Stimulated activated CD4-positive, alpha-beta T cell treated with anti-CD3 and anti-CD28 coated beads, Interleukin-1b, Interleukin-23, amount 100 ng/mL, for 48 hours (primary cell): ENCODE results near the gene ZBED4.

ENCODE experiments used
- DNase-seq: peaks from one replicate; pipeline ENCODE4 v3.0.0-alpha.2; 2020

The ZBED4 gene

DNA sequence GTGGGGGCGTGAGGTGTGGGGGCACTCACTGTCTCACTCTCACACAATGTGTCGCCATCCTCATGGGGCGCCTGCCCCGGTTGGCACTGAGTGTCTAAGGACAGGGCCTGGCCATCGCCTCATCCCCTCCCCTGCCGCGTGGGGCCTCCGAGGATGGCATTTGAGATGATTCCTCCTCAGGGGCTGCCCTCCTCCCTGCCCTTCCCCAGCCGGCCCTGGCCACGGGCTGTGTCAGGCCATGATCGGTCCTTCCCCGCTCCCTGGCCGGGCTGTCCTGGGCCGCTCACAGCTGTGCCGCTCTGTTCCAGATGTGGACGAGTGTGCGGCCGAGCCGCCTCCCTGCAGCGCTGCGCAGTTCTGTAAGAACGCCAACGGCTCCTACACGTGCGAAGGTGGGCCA is 69.3 kb downstream of the ZBED4 start:
- DNase-seq: no peak

DNA sequence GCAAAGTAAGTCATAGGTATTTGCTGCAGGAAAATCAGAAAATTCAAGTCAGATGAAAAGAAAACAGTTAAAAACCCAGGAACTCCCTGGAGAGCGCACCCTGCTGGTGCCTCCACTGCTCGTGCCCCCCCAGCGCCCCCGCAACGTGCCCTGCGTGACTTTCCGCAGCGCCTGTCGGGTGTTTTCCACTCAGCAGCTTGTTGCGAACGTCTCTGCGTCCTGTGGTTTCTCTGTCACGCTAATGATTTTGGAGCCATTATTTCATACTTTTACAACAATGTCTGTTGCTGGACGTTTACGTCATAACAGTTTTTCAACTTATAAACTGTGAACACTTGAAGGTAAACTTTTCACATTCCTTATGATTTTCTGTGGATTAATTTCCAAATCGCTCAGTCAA is 69.8 kb downstream of the ZBED4 start:
- no peak for DNase-seq

DNA sequence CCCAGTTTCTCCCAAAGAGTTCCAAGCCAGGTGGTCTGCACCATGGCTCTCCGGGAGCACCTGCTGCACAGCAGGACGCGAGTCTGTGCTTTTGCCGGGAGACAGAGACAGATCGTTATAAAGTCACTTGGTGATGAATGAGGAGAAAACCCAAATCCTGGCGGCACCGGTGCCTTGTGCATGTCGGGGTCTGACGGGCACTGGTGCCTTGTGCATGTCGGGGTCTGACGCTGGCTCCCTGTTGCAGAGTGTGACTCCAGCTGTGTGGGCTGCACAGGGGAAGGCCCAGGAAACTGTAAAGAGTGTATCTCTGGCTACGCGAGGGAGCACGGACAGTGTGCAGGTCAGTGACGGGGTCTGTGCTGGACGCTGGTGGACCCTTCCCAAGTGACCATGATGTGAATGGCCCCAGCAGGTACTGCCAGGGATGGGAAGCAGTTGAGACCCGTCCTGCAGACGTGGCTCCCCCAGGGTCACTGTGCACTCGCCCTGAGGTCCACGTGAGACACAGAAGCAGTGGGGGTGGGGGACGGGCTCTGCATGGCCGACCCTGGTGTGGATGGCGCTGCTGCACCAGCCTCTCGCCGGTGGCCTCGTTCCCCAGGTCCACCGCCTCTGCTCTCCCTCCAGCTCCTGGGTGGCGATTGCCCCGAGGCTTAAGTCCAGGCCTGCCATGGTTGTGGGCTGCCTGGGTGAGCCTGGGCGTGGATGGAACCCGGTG is 70.6 kb downstream of the ZBED4 start:
- no peak for DNase-seq

DNA sequence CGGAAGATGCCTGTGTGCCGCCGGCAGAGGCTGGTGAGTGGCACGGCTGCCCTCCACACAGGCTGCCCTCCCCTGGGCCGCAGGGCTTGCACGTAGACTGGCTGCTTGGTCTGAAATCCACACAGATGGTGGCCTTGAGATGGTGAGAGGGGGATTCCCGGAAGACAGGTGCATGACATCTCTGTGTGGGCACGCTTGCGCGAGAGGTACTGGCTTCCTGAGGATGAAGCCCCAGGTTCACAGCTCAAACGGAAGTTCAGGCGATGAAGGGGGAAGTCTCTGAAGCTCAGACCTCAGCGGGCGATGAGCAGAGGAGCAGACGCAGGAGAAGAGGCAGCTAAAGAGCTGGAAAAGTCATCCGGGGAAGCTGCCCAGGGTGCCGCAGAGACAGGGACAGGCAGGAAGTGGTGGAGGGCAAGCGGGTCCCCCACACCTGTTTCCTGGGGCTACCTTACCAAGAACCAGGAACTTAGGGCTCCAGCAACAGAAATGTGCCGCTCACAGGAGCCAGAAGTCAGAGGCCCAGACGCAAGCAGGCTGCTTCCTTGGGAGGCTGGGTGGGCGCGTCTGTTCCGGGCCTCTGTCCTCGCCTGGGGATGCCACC is 72.0 kb downstream of the ZBED4 start:
- peak; percentile 71 for DNase-seq

DNA sequence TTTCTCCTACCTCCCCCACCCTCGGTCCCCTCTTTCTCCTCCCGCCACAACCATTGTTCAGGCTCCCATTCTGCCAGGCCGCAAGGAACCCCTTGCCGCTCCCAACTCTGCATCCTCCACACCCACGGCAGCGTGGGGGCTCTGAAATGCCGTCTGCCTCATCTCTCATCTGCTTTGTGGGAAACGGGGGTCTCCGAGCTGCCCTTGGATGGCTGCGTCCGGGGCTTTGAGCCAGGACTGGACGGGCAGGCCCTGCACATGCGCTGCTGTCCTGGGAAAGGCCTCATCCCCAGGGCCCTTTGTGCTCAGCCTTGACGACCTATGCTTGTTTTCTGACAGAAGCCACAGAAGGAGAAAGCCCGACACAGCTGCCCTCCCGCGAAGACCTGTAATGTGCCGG is 73.3 kb downstream of the ZBED4 start:
- no peak for DNase-seq

DNA sequence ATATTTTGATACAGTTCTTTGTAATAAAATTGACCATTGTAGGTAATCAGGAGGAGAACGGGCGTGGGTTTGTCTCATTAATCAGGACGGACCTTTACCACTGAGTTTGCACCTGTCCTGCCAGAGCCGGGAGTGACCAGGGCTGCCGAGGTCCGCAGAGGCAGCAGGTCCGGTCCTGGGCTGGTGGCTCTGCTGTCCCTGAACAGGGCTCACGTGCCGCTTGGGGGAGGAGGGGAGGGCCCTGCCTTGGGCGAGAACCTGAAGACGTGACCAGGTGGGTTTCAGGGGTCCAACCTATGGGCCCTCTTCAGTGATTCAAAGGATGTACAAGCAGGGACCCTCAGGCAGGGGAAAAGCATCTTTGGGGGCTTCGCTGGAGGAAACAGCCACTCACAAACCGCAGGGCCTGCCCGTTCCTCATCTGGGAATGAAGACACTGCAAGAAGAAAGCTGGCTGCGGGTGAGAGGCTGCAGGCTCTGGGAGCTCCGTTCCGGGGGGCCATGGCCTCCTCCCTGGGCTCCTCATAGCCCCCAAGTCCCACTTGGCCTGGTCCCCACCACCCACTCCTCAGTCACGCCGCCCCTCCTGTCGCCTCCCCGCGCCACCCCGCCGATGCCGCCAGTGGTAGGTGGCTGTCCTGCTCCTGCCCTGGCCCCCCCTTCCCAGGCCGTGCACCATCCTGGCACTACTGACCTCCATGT is 74.0 kb downstream of the ZBED4 start:
- DNase-seq: no peak

DNA sequence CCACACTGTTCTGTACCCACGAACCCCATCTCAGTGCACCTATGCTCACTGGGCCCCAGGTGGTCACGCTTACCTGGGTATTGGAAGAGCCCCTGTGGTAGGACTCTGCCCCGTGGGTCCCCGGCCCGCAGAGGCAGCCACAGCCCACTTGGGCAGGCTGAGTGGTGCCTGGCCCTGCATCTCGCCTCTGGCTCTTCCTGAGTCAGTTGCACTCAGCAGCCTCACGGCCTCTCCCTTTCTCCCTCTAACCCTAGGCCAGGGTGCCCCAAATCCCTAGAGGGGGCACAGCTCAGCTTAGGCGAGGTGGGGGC is 74.5 kb downstream of the ZBED4 start:
- DNase-seq: no peak

DNA sequence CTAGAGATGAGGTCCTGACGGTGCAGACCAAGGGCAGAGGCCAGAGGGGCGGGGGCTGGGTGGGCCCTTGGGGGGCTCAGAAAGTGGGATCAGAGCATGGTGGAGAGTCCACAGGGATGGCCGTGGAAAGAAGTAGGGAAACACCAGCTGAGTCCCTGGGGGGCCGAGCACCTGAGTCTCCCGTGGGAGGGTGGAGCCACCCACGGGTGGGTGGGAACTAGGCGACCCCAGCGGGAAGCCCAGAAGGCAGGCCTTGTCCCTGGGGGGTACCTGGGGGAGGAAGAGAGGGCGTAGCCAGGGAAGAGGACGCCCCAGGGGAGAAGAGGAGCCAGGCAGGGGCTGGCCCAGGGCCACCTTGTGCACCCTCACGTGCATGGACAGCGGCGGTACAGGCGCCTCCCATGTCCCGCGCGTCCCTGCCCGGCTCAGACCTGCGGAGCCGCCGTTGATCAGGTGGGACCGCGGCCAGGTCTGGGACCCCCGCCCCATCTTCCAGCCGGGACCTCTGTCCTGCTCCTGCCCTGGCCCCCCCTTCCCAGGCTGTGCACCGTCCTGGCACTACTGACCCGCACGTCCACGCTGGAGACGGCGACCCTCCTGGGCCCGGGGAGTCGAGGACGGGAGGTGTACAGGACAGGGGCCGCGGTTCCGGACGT is 75.0 kb downstream of the ZBED4 start:
- no peak for DNase-seq

DNA sequence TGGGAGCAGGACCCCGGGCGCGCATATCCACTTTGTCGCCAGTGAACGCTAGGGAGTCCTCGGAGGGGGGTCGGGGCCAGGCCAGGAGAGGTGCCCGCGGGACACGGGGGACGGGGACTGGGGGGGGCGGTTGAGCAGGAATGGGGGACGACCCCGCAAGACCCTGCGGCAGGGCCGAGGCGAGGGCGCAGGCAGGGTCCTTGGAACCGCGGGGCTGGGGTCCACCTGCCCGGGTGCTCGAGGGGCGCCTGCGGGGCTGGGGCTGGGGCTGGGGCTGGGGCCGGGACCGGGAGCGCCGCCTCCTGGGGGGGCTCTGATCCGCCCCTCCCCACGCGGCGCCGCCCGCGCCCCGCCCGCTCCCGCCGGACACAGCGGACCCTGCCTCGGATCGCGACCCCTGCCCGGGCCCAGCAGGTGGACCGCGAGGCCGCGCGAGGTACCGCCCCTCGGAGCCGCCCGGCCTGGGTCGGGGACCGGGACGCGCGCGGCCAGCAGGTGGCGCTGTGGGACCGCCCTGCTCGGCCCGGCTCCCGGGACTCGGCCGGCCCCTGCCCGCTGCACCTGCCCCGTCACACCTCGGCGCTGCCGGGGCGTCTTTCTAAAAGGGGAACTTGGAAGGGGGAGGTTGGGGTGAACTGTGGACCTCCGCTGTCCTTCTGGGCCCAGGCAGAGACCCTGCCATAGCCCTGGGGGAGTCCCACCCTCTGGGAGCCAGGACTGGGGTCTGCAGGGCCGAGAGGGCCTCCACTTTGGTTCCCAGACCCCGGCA is 75.8 kb downstream of the ZBED4 start:
- DNase-seq: peak; percentile 73

DNA sequence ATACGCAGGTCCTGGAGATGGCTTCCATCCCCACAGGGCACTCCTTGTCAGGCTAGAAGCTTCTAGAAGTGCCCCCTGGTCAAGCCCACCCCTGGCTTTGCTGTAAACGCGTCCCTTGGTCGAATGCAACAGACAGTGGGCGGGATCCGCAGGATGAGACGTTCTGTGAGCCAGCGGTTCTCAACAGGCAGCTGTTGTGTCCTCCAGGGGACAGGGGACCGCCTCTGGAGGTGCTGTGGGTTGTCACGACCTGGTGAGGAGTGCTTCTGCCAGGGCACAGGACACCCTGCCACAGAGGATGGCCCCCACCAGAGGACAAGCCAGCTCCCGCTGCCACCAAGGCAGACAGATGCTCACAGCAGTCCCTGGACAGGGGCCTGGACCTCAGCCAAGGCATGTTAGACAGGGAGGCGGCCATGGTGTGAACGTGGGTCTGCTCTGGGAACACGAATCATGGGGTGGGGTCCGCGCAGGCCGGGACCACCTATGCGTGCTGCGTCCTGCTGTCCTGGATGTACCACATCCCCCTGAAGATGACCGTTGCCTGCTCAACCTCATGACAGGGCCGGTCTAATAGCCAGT is 76.4 kb downstream of the ZBED4 start:
- DNase-seq: no peak

DNA sequence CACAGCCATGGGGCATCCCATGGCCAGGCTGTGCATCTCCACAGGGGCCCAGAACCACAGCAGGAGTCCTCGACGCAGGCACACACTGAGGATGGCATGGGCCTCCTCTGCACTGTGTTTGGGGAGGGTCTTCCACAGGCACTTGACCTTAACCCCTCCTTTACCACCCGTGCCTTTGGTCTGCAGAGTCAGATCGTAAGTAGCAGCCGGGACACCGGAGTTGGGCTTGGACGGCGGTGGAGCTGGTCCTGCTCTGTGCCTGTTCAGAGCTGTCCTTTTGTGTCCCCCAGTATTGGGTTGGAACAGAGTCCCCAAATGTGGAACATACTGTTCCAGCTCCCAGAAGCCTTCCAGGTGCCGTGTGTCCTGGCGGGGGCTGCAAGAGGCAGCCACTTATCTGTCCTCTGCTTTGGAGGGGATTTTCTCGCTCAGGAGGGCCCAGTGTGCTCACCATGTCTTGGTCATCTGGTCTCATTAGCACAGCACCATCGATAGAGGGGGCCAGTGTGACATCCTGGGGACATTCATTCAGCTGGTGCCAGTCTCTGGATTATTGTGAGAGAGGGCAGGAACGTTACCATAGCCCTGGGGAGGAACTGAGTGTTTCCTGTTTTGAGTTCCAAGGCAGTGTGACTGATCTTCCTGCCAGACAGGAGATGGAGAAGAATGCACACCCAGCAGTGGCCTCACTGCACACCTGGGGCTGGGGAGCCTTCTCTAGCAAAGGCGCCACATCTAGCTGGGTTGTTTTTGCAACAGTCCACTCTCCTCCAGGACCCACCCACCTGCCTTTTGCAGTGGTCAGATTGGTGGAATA is 77.2 kb downstream of the ZBED4 start:
- DNase-seq: peak; percentile 40

DNA sequence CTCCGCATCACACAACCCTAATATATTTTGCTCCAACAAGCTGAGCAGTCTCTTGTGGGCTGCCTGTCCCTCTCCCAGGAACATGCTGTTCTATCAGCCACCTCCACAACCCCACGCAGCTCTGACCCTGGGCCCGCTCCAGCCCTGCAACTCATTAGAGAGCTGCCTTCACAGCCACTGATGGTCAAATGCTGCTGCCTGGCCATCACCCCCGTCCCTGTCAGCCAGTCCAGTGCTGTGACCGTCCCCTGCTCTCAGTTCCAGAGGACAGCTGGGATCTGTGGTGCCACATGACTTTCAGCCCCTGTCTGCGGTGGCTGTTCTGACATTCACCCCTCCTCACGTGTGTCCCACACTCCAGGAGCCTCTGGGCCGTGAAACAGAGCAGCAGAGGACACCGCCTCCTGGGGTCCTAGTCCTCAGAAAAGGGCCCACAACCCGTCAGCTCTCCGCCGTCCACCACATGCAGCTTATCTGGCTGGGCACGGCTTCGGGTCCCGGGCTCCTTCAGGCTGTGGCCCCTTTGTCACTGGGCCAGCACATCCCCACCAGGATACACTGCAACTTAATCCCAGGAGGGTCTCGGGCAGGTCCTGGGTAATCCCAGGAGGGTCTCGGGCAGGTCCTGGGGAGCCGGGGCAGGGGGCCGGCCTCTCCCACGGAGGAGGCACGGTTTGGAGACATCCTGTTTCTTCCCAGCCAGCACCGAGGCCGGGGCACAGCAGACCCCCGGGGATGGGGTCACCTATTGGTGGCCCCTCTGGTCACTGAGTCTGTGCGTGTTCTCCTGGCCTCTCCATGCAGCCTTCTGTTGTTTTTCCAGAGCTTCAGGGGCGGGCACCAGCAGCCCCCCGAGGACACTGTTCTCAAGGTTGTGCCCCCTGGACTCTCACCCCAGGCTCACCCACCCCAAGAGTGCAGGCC is 79.9 kb downstream of the ZBED4 start:
- no peak for DNase-seq

DNA sequence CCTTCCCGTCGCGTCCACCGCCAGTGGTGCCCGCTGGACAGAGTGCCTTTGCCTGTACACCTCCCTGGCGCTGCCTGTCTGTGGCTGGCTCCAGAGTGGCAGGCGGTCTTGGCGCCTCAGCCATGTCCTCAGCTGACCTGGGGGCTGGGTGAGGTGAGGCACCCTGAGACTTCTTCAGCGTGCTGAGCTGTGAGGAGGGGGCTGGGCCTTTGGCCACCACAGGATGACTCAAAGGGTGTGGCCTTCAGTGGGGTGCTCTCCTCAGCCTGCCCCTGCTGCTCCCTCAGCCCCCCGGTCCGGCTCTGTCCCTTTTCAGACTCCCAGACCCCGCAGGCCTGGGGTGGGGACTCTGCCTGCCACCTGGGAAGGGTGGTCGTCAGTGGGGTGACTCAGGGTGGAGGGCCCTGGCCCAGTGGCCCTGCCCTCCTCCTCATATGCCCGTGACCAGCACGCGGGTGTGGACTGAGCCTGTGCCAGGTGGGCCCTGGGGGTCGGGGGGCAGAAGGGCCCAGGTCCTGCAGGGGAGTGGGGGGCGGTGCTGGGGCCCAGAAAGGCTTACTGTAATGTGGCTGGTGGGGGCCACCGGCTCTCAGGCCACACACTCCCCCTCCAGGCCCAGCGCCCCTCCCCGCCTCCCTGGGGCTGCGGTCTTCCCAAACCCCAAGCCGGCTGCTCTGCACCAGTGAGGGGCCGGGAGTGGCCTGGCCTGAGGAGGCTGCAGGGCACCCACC is 80.7 kb downstream of the ZBED4 start:
- peak; percentile 54 for DNase-seq

DNA sequence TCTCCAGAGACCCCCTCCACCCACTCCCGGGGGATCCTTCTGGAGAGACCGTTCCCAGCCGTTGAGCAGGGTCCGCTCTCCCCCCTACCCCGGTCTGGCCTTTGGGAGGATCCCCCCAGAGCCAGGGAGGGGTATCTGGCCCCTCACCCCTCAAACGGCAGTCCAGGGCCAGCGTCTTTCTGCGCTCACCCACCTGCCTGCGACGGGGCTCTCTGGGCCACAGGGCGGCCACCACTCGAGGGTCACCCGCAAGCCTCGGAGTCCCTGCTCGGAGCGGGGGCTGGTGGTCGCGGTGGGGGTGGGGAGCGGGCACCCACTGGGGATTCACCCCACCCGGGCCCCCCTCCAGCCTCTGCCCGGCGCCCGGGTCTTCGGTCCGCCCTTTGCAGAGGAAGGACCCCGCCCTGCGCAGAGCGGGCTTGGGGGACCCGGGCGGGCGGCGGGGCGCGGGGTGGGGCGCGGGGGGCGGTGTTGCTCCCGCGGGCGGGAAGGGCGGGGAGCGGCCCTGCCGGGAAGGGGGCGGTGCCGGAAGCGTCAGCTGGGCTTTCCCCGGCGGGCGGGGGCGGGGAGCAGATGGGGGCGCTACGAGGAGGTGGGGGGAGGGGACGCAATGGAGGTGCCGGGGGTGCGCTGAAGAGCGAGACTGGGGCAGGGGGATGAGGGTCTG is 81.4 kb downstream of the ZBED4 start:
- DNase-seq: peak; percentile 91

DNA sequence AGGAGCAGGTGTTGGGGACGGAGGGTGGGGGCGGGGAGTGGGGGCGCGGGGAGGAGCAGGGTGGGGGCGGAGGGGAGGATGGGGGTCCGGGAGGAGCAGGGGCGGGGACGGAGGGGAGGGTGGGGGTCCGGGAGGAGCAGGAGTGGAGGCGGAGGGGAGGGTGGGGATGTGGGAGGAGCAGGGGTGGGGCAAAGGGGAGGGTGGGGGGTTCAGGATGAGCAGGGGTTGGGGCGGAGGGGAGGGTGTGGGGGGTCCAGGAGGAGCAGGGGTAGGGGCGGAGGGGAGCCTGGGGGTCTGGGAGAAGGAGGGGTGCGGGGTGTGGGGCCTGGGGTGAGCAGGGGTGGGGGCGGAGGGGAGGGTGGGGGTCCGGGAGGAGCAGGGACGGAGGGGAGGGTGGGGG is 81.9 kb downstream of the ZBED4 start:
- DNase-seq: no peak

DNA sequence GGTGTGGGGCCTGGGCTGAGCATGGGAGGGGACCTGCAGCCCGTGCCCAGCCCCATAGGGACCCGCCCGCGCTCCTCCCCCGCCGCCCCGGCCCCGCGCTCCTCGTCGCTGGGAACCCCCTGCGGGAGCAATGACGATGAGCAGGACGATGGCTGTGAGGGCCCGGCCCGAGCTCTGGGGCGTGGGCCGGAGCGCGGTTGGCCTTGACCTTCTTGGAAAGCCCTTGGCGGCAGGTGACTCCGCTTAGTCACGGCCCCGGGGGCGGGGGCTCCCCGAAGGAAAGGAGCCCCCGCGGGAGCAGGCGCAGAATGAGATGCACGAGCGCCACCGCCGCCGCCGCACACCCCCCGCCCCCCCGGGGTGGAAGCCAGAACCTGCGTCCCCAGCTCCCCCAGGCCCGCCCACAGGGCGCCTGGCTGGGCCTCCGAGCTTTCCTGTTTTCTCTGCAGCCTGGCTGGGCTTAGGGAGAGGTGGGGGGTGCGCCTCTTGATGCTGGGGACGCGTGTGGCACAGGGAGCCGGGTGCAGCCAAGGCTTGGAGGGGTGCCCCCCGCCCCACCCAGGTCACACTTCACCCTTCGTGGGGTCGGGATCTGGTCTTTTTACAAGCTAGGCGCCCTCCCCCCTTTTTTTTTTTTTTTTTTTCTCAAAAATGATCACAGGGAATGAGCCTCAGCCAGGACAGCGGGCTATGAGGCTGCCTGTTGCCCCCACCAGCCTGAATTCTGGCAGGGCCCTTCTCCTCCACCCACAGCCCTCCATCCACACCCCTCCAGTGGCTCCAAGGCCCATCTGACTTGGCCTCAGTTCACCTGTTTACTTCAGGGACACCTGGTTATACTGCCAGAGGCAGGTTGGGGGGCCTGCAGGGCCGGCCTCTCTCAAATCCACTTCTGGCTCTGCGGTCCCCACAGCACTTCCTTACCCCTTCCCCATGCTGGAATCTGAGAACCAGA is 82.7 kb downstream of the ZBED4 start:
- DNase-seq: peak; percentile 97

DNA sequence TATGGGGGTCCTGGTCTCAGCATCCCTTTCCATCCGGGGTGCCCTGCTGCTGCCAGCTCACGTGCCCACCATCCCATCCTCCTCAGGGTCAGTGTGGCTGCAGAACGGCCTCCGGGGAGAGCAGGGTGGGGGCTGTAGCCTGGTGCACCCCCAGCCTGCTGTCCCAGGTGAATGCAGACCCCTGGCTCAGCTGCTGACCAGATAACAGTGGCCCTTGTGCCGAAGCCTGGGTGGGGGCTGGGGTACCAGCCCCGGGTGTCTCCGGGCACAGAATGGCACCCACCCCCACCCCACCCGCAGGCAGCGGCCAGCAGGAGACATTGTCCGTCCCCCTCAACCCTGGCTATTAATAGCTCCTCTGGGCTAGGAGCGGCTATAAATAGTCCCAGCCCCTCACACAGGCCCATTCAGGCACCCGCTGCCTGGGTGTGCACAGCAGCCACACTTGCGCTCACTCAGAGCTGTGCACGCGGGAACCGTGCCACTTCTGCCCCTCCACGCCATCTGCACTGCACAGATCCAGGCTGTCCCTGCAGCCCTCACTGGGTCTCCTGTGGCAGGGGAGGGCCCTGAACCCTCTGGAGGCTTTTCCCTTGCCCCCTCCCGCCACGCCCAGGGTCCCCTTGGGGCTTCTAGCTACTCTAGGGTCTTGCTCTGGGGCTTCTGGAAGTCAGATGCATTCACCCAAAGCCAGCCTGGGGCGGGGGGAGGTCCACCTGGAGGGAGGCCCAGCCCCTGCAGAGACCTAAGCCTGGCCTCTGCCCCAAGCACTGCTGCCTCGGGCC is 83.5 kb downstream of the ZBED4 start:
- DNase-seq: no peak
